H1 (cell line): ENCODE data around the gene FANCI. TPM values are rescaled to one million over a fixed set of nuclear protein-coding genes. Genes with fewer than 3 reads are reported as not detected.

Source experiments
- ATF2 ChIP-seq: IDR thresholded peaks from 2 replicates; pipeline ENCODE4 v1.6.1; 2012; ENCODE audit warnings: low read length, inconsistent platforms
- CHD7 ChIP-seq: fragments of 300-600 bp; sonication (generic); IDR thresholded peaks from 2 replicates; pipeline ENCODE4 v1.7.1; 2012; ENCODE audit warnings: low read length, moderate library complexity, mild to moderate bottlenecking, inconsistent platforms; ENCODE audit not compliant: insufficient replicate concordance
- polyA plus RNA-seq, 7 experiments: library from polyadenylated mRNA; depleted of rRNA in 3 of 7; stranded (reverse) in 5 of 7; unstranded in 2 of 7; fragments of >200 nt in 5 of 7; fragments of 200-250 nt in 2 of 7; gene quantifications; 1 replicate in 5 of 7; 2 replicates in 1 of 7; 4 replicates in 1 of 7; pipeline versions ENCODE4 v1.2.1 to v1.2.3, GENCODE V29; 2011 to 2013; ENCODE audit warnings: missing spikeins in 2 of 7, mixed read lengths in 2 of 7
- total RNA-seq: library from RNA; stranded (reverse); fragmentation: NEBNext Ultra II Directional; extraction: Animal tissue kit (Norgen Biotek cat#: 25700); gene quantifications from 2 replicates; pipeline ENCODE4 v1.2.1, GENCODE V29; 2021
- TF ChIP-seq, protein P1 (sequence below): IDR thresholded peaks from 2 replicates; pipeline ENCODE4 v1.6.1; 2012; ENCODE audit warnings: inconsistent platforms

FANCI gene
- total and polyA plus RNA-seq, 2 of the 8 experiments (the other 6 are each of a cell fraction or from before 2014, with no cell fraction given): 37.8 to 115 TPM

GRCh38 chr15:89247446-89247845 lies 3.7 kb downstream of the FANCI start (continued):
- TF ChIP-seq CHD7: no peak
- TF ChIP-seq, protein P1, sequence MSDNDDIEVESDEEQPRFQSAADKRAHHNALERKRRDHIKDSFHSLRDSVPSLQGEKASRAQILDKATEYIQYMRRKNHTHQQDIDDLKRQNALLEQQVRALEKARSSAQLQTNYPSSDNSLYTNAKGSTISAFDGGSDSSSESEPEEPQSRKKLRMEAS: no peak
- no peak for TF ChIP-seq ATF2
- TF ChIP-seq, all 59 proteins: peak for 0
